Tongue (tissue), 1 donor: Measurements from ENCODE around the gene DCP2. TPM values are rescaled to one million over a fixed set of nuclear protein-coding genes. Genes with fewer than 3 reads are reported as not detected.

Experiments
- total RNA-seq: library from RNA; depleted of rRNA; stranded (reverse); fragments of >200 nt; gene quantifications from one replicate; pipeline ENCODE4 v1.2.3, GENCODE V29; 2014

The DCP2 gene
- total RNA-seq, 1 donor from 2014 or later: 69.3 TPM

Other genes starting within 250 kb of the DCP2 start
- 129 TPM for gene APC, start 238.9 kb upstream of the DCP2 start, total RNA-seq
- 43.8 TPM for gene SRP19, start 115.5 kb upstream of the DCP2 start, total RNA-seq
- 45.3 TPM for gene REEP5, start 54.6 kb upstream of the DCP2 start, total RNA-seq